GM21360 (cell line): ENCODE results near the gene TUBB1.
"Not testable (repeated sequence)": the region's sequence is repeated elsewhere in the genome, so short reads cannot be mapped to it uniquely, and the experiment has no call there.

Source experiments
- ATAC-seq: cut with Tn5 transposase; IDR thresholded peaks from one replicate; pipeline ENCODE4 v1.9.1; 2021; ENCODE audit warnings: mild to moderate bottlenecking, moderate library complexity; ENCODE audit not compliant: unreplicated experiment

TUBB1 gene

DNA sequence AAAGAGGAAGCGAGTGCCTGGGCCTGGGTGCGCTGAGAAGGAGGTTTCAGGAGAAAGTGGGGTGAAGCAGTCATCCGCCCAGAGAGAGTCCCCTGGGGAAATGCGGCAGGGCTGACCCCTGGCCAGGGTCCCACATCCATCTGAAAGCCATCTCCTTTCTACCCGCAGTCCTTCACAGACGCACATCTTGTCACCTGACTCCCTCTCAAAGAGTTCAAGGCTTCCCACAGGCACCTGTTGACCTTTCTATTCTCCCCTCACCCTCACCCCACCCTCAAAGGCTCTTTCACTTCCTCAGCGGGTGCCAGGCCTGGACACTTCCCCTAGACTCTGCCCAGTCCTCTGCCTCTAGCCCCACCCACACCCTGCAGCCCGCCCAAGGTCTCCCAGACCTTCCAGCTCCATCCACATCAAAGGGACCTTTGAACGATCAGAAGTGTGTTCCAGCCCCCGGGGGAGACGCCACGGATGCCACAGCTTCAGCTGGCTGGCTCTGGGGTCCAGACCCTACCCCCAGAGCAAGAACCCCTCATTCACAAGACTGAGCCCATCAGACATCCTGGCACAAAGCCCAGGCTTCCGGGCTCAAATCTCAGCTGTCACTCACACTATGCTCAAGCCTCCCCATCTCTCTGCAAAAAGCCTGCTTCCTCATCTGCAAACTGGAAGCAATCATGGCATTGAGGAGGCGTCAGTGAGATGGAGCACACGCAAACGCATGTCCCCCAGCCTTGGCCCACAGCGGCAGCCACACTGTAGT is 14.3 kb upstream of the TUBB1 start:
- ATAC-seq: peak; percentile 47

DNA sequence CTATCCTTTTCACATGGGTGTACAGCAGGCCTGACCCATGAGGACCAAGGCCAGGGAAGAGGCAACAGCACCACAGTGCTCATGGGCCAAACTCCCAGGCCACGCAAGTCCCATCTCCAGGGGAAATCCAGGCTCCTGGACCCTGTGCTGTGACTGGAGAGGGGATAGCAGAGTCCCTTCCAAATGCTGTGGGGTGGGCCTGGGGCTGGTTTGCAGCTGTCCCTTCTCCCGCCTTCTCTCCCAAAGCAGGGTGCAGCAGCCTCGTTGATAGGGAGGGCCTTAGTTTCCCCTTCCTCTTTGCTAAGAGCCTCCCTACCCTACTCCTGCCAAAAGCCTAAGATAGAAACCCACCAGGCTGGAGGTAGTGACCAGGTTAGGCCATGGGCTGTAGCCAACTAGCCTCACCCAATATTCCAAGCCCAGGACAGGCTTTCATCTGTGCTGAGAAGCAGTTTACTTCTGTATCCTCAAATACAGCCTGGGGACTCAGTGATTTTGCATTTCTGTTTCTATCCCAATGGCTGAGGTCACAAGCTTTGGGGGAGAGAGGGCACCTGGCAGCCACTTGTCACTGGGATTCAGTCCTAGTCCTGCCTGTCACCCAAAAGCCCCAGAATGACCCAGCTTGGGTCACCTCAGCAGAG is 13.6 kb upstream of the TUBB1 start:
- no peak for ATAC-seq

GRCh38 chr20:59006167-59006863 is 12.9 kb upstream of the TUBB1 start:
- ATAC-seq: no peak

DNA sequence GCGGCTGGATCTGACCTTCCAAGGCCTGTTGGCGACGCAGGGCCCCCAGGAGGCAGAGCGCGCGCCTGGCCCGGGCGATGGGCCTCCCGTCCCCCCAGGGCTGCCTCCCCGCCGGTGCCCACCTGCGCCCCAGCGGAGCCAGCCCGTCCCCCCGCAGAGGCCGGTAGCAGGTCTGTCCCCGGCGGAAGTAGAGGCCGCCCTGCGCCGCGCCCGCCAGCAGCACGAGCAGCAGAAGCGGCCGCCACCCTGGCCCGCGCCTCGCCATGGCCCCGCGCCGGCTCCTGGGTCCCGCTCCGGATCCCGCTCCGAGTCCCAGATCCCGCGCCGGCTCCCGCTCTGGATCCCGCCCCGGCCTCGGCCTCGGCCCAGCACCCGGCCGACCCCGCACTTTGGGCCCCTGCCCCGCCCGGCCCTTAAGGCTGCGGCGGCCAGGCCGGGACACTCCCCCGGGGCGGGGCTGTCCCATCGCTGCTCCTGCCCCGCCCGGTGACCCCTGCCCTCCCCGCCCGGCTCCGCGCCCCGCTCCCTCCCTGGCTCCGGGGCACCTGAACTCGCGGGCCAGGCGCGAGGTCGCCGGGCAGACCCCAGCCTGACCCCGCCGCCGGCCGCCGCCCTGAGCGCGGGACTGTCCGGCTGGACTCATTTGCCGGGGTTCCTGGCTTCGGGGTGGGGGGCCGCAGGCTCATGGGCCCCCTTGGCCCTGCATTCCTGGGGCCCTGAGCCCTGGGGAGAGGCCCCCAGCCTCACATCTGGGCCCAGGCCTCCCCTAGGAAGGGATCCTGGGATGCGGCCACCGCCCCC is 12.2 kb upstream of the TUBB1 start, which contains the start of gene CTSZ:
CTSZ (minus strand) TSS at position 391 of the 801 bp plus-strand sequence; CDS start at position 265, 126 bp downstream.
- ATAC-seq: no peak

- peak; percentile 23 for ATAC-seq
Observed at GRCh38 chr20:59007665-59008511, 11.3 kb upstream of the TUBB1 start.

GRCh38 chr20:59008715-59009336 is 10.4 kb upstream of the TUBB1 start:
- no peak for ATAC-seq

- no peak for ATAC-seq
Observed at GRCh38 chr20:59010321-59010994, 8.8 kb upstream of the TUBB1 start.

DNA sequence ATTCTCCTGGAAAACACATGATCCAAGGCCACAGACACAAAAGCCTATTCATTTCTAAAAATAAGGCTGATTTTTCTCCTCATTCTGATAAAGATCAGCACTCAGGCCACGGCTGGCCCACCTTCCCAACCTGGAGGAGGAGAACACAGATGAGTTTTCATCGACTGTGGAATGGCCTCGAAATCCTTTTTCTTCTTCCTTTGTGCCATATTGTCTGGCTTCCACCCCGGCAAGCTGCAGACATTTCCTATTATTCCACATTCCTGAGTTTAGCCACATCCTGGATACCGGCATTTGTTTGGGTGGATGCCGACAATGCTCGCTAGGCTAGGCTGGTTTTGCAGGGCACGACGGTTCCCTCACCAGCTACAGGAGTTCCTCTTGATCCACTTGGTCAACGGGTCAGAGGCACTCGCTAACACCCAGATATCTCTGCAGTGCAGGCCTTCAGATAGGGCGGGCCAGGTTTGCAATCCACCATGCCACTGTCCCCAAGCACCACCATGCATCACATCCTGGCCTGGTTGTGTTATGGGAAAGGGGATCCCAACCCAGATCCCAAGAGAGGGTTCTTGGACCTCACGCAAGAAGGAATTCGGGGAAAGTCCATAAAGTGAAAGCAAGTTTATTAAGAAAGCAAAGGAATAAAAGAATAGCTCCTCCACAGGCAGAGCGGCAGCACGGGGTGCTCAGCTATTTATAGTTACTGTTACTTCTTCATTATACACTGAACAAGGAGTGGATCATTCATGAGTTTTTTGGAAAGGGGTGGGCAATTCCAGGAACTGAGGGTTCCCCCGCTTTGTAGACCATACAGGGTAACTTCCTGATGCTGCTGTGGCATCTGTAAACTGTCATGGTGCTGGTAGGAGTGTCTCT is 8.0 kb upstream of the TUBB1 start:
- ATAC-seq: no peak

DNA sequence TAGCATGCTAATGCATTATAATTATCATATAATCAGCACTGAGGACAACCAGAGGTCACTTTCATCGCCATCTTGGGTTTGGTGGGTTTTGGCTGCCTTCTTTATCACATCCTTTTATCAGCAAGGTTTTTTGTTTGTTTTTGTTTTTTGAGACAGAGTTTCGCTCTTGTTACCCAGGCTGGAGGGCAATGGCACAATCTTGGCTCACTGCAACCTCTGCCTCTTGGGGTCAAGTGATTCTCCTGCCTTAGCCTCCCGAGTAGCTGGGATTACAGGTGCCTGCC is 7.4 kb upstream of the TUBB1 start:
- ATAC-seq: not testable (repeated sequence)

GRCh38 chr20:59013031-59013951 is 5.9 kb upstream of the TUBB1 start:
- ATAC-seq: no peak

DNA sequence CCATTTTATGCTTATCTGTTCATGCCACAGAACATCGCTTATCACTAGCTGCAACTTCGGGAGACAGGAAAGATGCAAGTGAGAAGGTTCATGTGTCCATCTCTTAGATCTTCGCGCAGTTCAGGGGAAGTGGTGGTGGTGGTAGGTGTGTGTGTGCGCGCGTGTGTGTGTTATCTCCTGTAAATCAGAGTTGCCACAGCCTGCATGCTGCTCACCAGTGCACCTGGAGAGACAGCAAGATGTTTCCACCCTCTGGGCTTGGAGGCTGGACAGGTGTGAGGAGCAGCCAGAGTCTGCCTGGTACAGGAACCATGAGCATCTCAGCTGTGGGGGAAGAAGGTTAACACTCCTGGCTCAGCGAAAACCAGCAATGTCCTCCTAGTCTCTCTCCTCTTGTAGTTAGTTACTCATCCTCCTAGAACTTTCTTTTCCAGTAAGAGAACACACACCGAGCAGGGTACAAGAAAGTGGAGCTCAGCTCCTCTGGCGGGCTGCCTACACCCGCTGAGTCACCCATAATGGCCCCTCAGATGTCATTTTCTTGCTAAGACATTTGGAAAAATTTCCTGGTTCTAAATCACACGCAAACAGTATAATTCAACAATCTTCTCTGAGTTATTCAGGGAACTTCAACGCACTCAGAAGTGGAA is 5.1 kb upstream of the TUBB1 start:
- no peak for ATAC-seq

DNA sequence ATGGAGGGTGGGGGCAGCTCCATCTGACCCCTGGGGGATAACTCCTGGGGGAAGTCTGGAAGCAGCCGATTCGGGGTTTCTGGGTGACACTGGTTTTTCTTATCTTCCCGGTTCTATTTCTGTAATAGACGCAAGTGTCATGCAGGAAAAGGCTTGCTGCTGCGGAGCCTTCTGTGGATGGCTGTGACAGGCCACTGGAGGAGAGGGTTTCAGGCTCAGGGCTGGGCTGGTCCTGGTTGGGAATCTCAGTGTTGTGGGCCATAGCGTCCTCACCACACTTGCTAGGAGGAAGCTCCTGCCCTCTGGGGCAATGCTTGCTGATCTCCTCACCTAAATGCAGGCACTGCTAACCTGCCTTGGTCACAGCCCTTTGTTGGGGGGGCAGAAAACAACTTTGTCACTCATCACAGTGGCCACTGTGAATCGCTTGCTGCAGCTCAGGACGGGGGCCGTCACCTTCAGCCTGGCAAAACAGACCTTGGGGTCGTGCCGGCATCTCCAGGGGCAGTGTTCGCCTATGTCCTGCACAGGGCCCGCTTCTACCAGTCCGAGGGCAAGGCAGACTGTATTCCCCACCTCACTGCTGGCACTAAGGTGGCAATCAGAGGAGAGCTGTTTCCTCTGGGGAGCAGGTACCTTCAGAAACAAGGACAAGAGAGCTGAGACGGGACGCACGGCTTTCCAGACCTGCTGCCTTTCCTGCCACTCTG is 4.4 kb upstream of the TUBB1 start:
- ATAC-seq: no peak

- no peak for ATAC-seq
Observed at GRCh38 chr20:59015411-59015810, 3.8 kb upstream of the TUBB1 start.

DNA sequence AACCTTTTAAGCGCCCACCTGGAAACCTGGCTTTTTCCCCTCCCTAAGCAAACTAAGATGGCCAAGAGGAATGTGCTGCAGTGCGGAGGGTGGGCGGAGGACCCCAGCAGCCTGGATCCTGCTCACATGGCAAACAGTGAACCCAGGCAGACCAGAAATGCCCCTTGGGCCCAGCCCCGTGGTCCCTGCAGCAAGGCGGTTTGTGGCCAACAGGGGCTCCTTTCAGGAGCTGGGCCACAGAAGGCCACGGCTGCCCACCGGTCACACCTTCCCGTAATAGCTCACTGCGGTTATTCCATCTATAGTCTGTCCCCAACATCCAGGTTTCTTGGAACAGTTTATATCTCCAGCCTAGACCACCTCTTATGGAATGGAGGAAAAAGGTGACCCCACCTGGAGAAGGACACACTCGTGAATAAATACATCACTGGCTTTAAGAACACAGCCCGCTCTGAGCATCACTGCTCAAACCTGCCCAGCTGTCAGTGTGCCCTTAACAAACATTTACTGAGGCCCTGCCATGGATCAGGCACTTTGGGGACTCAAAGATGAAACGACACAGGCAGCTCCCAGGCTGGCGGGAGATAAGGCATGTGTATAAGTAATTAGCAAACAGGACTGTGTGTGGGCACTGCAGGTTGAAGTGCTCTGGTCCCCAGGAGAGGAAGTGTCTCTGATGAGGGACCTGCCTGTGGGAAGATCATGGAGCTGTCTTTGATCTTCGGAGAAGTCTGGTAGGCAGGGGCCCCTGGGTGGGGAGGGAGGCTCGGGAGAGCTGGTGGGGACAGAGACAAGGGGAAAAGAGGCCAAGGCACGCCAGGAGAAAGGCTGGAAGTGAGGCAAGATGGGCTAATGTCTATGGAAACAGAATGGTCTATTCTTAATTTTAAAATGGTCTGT is 3.2 kb upstream of the TUBB1 start:
- no peak for ATAC-seq

- no peak for ATAC-seq
Observed at GRCh38 chr20:59016795-59017492, 2.3 kb upstream of the TUBB1 start.
